Sigmoid colon (tissue), 7 donors: ENCODE results near the gene RAB23. TPM values are rescaled to one million over a fixed set of nuclear protein-coding genes. Genes with fewer than 3 reads are reported as not detected.

ENCODE experiments used
- DNase-seq: peaks from one replicate; pipeline ENCODE4 v3.0.0-alpha.2; 2019
- H3K27ac ChIP-seq, 4 donors: fragments of 200-600 bp; sonication (generic); one replicate each; pipeline ENCODE4 v1.5.1; 2016 to 2019; ENCODE audit warnings: mild to moderate bottlenecking in 1 of 4
- H3K27me3 ChIP-seq, 3 donors: fragments of 200-600 bp; sonication (generic); one replicate each; pipeline ENCODE4 v1.5.1; 2019; ENCODE audit warnings: mild to moderate bottlenecking in 1 of 3
- H3K36me3 ChIP-seq, 4 donors: fragments of 200-600 bp; sonication (generic); one replicate each; pipeline ENCODE4 v1.5.1; 2016 to 2019
- H3K4me1 ChIP-seq, 4 donors: fragments of 200-600 bp; sonication (generic); one replicate each; pipeline ENCODE4 v1.5.1; 2017 to 2019
- H3K4me3 ChIP-seq, 4 donors: fragments of 200-600 bp; sonication (generic); one replicate each; pipeline ENCODE4 v1.5.1; 2017 to 2019; ENCODE audit warnings: mild to moderate bottlenecking in 2 of 4, moderate library complexity in 1 of 4
- H3K9me3 ChIP-seq, 4 donors: fragments of 200-600 bp in 3 of 4; sonication (generic) in 3 of 4; one replicate each; pipeline versions ENCODE4 v1.5.1 to v1.6.1; 2013 to 2019
- EP300 ChIP-seq, 4 donors: sonication (generic); formaldehyde crosslinking; IDR thresholded peaks; one replicate each; pipeline ENCODE4 v1.6.1; 2017; ENCODE audit warnings: antibody characterized with exemption in 4 of 4
- POLR2A ChIP-seq, 2 donors: fragments of 450-650 bp; IDR thresholded peaks; one replicate each; pipeline ENCODE4 v1.6.1; 2016; ENCODE audit warnings: antibody characterized with exemption in 2 of 2, mild to moderate bottlenecking in 2 of 2, moderate library complexity in 2 of 2
- POLR2AphosphoS5 ChIP-seq, 4 donors: sonication (generic); formaldehyde crosslinking; IDR thresholded peaks; one replicate each; pipeline ENCODE4 v1.6.1; 2017; ENCODE audit warnings: antibody characterized with exemption in 4 of 4
- WGBS, 2 donors: extraction: QIAGEN DNeasy Blood & Tissue Kit; methylation state at CpG; one replicate each; pipeline ENCODE4 v1.1.7; 2013; 5-methylcytosine and 5-hydroxymethylcytosine counted together
- intact Hi-C: fragments of 100-400 bp; cut with DNase I; formaldehyde crosslinking; loops from one replicate; pipeline ENCODE4 v1.15.1; 2023
- polyA plus RNA-seq, 3 donors: library from polyadenylated mRNA; stranded (reverse); fragments of 200-250 nt; gene quantifications; one replicate each; pipeline ENCODE4 v1.2.3, GENCODE V29; 2013
- total RNA-seq, 4 donors: library from RNA; depleted of rRNA; stranded (reverse); fragments of >200 nt; gene quantifications; one replicate each; pipeline ENCODE4 v1.1.0, GENCODE V29; 2016
- TF ChIP-seq, protein P1 (sequence below), 4 experiments: fragments of 450-650 bp in 3 of 4; fragments of 200-600 bp in 1 of 4; IDR thresholded peaks; one replicate each; pipeline ENCODE4 v1.5.1; 2016 to 2019; ENCODE audit warnings: antibody characterized with exemption in 4 of 4, mild to moderate bottlenecking in 3 of 4, moderate library complexity in 2 of 4
- donor health status: healthy with polysubstance abuse.
- donor health status: Bipolar disorder and iron deficiency.
- donor health status: healthy.

The RAB23 gene
- total and polyA plus RNA-seq, 7 donors: 3.5 to 188 (median 115) TPM

DNA sequence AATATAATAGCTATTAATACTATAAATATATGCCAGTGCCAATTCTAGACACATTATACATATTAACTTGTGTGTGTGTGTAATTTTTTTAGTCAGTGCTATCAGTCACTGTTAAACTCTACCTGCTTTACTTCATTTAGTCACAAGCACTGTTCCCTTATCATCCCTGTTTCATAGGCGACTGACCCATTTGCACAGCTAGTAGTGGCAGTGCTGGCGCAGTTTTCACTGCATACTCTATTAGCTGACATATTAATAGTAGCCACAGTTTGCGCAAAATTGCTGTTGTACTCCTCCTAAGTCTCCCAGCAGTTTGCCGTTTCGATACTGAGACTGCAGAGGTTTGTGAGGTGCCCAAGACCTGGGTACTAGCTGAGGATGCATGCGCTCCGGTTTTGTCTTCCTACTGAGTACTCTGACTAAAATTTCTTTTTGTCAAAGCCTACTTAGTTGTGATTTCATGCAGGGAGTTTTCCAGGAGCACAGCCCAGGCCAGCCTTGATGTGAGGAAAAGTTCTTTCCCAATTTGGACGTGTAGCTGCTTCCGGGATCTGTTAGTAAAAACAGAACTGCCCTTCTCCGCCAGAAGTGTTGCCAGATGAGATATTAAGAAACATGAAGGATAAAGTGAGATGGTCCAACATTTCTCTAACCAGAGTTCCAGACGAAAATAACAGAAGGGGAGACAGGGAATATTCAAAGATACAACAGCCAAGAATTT lies 44.4 kb downstream of the RAB23 start:
- DNase-seq: peak; percentile 93
- peaks cover 0 to 76% (median 71%) of the 10 kb centered on the region in 4 donors for H3K4me1 ChIP-seq
- H3K36me3 ChIP-seq: peaks cover under 1 to 9% (median 3%) of the 10 kb centered on the region in 4 donors

DNA sequence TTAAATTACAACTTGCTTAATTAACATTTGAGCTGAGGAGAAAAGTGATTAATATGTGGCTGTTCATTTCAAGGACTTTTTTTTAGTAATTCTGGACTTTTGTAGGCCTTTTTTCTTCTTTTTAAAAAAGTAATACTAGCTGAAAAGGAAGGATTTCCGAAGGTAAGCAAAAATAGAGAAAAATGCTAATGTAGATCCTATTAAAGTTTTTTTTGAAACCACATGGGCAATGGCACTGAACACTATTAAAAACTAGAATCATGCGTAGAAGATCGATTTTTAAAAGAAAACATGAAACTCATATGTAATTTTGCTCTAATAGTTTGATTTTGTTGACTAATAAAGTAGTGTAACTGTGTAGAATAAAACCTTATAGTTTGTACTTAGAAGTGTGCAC lies 47.6 kb downstream of the RAB23 start:
- no peak for DNase-seq
- TF ChIP-seq POLR2A (IDR thresholded peaks at IDR 0.05) (no peak), POLR2AphosphoS5 (IDR thresholded peaks at IDR 0.05) (no peak), EP300 (IDR thresholded peaks at IDR 0.05) (no peak)
- TF ChIP-seq, protein P1, sequence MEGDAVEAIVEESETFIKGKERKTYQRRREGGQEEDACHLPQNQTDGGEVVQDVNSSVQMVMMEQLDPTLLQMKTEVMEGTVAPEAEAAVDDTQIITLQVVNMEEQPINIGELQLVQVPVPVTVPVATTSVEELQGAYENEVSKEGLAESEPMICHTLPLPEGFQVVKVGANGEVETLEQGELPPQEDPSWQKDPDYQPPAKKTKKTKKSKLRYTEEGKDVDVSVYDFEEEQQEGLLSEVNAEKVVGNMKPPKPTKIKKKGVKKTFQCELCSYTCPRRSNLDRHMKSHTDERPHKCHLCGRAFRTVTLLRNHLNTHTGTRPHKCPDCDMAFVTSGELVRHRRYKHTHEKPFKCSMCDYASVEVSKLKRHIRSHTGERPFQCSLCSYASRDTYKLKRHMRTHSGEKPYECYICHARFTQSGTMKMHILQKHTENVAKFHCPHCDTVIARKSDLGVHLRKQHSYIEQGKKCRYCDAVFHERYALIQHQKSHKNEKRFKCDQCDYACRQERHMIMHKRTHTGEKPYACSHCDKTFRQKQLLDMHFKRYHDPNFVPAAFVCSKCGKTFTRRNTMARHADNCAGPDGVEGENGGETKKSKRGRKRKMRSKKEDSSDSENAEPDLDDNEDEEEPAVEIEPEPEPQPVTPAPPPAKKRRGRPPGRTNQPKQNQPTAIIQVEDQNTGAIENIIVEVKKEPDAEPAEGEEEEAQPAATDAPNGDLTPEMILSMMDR (IDR thresholded peaks at IDR 0.05): no peak
- H3K4me1 ChIP-seq: peaks cover 0 to 52% (median 47%) of the 10 kb centered on the region in 4 donors
- H3K27ac ChIP-seq: peak overlapping the region; percentile 89 to 99 (median 92)
- no peaks in the 10 kb centered on the region for H3K9me3 ChIP-seq
- peaks cover 0 to 6% (median 0%) of the 10 kb centered on the region in 4 donors for H3K36me3 ChIP-seq
- intact Hi-C loops: loop anchor here (5.0 kb wide), 2 partner anchors 82 to 272 kb away; partner anchors contain the start of gene ZNF451
- WGBS, 2 donors: 91 to 93% methylated on average over 3 of the region's 3 CpGs
- H3K4me3 ChIP-seq: peak overlapping the region; percentile 65 to 88 (median 74)
- H3K27me3 ChIP-seq: no peaks in the 10 kb centered on the region

More for the DNA sequence above, 44.4 kb downstream of the RAB23 start:
- Histone ChIP-seq H3K9me3 (no peaks in the 10 kb centered on the region), H3K27ac (peak overlapping the region; percentile 89 to 99 (median 92)), H3K27me3 (no peaks in the 10 kb centered on the region), H3K4me3 (peak overlapping the region; percentile 11 to 72 (median 28))
- TF ChIP-seq POLR2AphosphoS5 (IDR thresholded peaks at IDR 0.05) (peak; percentile 56 to 70 (median 69)), POLR2A (IDR thresholded peaks at IDR 0.05) (peak in 1 of 2 donors; percentile 35)
- TF ChIP-seq, protein P1 (IDR thresholded peaks at IDR 0.05): no peak
- WGBS, 2 donors: 82 to 89% methylated on average over 11 of the region's 11 CpGs
- intact Hi-C loops: loop anchor here (2.0 kb wide), 1 partner anchor 77 kb away; no protein-coding TSS in a partner anchor

DNA sequence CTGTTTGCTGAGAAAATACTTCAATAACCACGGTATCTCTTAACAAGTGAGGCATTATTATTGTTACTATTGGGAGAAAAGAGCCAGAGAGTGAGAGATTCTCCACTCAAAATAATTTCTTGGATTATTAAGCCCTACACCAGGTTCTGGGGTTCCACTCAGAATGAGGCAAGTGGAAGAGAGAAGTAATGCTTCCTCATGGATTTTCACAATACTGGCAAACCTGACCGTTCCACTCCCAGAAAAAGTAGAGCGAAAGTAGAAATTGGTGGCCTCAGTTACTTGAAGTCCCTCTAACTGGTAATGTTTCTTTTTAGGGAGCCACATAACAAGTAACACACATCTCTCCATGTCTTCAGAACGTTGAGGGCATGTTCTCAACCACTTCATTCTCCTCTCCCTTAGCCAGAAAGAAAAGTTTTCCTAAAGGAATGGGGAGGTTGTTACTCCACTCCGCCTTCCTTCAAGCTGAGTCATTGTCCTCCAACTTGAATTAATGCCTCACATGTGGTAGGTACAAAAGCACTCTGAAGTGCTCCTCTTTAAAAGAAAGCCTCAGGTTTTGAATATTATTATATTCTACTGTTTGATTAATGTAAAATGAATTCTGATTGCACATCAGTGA lies 48.1 kb downstream of the RAB23 start:
- no peak for DNase-seq
- peak overlapping the region; percentile 65 to 88 (median 74) for H3K4me3 ChIP-seq
- peaks cover 0 to 49% (median 43%) of the 10 kb centered on the region in 4 donors for H3K4me1 ChIP-seq
- H3K36me3 ChIP-seq: peaks cover 0 to 6% (median 0%) of the 10 kb centered on the region in 4 donors
- H3K27me3 ChIP-seq: no peaks in the 10 kb centered on the region
- intact Hi-C loops: loop anchor here (2.0 to 5.0 kb wide), 4 partner anchors 47 to 272 kb away; partner anchors contain the start of gene ZNF451
- 69 to 70% methylated on average over 5 of the region's 5 CpGs for WGBS, 2 donors
- peak overlapping the region; percentile 89 to 99 (median 92) for H3K27ac ChIP-seq
- no peaks in the 10 kb centered on the region for H3K9me3 ChIP-seq
- TF ChIP-seq POLR2A (IDR thresholded peaks at IDR 0.05): peak in 1 of 2 donors; percentile 37
- peak; percentile 75 to 89 (median 82) for TF ChIP-seq POLR2AphosphoS5 (IDR thresholded peaks at IDR 0.05)
- TF ChIP-seq, protein P1 (IDR thresholded peaks at IDR 0.05): no peak

DNA sequence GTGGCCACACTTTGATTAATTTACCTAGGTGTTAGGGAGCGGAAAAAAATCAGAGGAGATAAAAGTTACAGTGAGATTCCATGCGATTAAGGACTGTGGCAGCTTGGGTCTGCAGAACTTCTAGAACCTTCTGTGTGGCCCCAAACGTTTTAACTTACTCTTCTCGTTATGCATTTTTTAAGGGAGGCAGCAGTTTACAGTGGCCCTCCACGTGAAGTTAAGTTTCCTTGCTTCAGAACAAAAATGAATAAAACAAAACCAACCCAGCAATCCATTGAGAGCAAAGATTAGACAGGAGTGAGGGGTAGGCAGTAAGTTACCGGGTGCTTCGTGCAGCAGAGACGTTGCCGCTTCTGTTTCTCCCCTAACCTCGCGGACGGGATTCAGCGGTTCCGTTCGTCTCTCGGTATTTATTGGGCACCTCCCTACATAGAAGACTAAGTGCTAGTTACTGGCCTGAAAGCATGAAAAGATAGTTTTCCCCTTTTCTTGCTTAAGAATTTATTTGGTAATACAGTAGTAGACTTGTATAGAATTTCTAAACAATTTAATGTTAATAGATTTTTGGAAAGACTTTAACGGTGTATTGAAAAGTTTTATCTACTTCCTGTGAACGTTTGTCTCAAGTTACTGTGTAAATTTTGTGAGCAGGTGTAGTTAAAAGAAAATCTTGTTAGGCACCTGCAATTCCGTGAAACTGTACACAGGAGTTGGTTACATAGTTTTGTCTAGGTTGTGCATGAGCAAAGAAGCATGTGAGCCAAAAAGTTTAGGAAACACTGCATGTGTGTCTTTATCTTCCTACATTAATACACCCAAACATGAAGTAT lies 48.8 kb downstream of the RAB23 start:
- peaks cover 0 to 13% (median 0%) of the 10 kb centered on the region in 4 donors for H3K36me3 ChIP-seq
- DNase-seq: no peak
- no peaks in the 10 kb centered on the region for H3K9me3 ChIP-seq
- peak overlapping the region; percentile 89 to 99 (median 92) for H3K27ac ChIP-seq
- no peak for TF ChIP-seq POLR2A (IDR thresholded peaks at IDR 0.05)
- peak in 1 of 4 donors; percentile 7 for TF ChIP-seq POLR2AphosphoS5 (IDR thresholded peaks at IDR 0.05)
- TF ChIP-seq, protein P1 (IDR thresholded peaks at IDR 0.05): no peak
- peak in 1 of 4 donors; percentile 8 for TF ChIP-seq EP300 (IDR thresholded peaks at IDR 0.05)
- no peaks in the 10 kb centered on the region for H3K27me3 ChIP-seq
- intact Hi-C loops: loop anchor here (2.0 to 5.0 kb wide), 4 partner anchors 48 to 271 kb away; partner anchors contain the start of gene ZNF451
- 2 to 10% methylated on average over 19 of the region's 19 CpGs for WGBS, 2 donors
- peaks cover 0 to 42% (median 36%) of the 10 kb centered on the region in 4 donors for H3K4me1 ChIP-seq
- peak overlapping the region; percentile 65 to 88 (median 74) for H3K4me3 ChIP-seq
